HT-29 (cell line): ENCODE data around the gene VWF. TPM values are rescaled to one million over a fixed set of nuclear protein-coding genes. Genes with fewer than 3 reads are reported as not detected.

Experiments used
- DNase-seq: peaks from one replicate; pipeline ENCODE4 v3.0.0-alpha.2; 2015; ENCODE audit warnings: low spot score
- total RNA-seq: library from RNA; depleted of rRNA; stranded (reverse); fragments of >200 nt; shearing (Covaris generic); gene quantifications from 2 replicates; pipeline ENCODE4 v1.2.3, GENCODE V29; 2014

Gene VWF
- total RNA-seq, 1 experiment from 2014 or later, result not detected

DNA sequence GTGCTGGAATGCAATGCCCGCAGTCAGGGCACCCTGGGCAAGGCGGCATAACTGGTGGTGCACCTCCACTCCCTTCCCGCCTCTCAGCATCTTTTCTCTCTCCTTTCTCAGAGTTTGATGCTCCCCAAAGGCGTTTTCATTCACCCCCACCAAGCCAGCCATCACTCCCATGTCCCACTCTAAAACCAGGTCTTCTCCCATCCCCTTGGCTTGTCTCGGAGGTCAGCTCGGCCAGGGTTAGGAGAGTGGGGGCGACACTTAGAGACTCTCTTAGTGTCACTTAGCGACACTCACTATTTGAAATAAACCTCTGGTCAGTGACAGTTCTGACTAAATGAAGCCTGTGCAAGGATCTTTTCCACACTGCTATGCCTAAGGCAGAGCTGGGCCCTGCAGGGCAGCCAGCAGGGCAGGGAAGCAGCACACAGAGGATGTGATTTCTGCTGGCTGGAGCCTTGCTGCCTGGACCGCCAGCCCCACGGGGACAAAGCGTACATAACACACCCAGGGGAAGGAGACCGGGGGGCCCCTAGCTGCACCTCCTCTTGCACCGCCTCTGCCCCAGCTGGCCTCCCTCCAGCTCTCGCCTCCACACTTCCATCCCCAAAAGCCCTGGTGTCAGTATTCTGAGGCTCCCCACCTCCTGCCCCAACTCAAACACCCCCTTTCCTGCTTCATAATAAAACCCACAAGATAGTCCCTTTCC lies 64.5 kb downstream of the VWF start:
- DNase-seq, result no peak

DNA sequence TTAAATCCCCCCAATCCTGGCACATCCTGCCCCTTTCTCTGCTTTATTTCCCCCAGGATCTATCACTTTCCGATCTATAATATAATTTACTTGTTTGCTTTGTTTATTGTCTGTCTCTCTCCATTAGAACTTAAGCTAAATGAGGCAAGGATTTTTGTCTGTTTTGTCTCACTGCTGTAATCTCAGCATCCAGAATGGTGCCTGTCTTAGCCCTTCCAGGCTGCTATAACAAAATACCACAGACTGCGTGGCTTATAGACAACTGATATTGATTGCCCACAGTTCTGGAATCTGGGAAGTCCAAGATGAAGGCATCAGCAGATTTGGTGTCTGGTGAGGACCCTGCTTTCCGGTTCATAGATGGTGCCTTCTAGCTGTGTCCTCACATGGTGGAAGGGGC lies 65.2 kb downstream of the VWF start:
- no peak for DNase-seq

DNA sequence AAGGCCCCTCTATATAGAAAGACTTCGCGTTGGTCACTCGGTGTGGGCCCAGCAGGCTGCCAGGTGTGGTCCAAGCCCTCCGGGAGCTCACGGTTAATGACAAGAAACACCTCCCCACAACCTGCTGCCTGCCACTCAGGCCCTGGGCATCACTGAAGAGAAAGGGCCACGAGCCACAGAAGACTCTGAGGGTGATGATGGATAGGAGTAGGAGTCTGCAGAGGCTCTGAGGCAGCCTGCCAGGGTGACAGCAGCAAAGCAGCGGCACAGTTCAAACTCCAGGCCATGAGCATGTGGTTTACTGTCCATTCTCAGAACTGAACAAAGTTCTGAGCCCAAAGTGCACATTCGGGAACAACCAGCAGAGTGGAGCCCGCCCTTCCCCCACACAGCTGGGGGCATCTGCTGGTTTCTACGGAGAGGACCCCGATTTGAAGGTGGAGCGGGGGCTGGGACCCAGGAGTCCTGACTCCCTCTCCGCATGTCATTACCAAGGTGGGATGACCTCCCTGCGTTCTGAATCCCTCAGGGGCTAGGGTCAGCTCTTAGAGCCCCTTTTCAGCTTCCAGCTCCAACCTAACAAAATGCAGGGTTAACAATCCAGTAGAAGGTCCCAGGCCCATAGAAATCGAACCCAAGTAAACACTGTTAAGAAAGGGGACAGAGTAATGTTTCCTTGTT lies 65.8 kb downstream of the VWF start:
- DNase-seq, result no peak

DNA sequence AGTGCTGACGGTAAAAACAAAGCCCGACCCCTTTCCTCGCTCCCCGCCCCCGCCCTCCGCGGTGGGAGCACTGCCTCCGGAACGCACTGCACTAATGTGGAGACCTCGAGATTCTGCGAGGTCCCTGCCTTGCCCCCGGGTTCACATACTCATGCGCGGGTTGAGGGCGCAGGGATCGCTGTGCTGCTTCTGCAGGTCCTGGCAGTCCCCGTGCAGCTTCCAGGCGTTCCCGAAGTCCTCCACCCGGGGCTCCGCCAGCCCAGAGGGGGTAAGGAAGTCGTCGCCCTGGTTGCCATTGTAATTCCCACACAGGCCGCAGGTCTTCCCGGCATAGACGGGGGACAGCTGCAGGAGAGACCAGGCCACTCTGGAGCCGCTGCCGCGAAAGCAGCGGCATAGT lies 66.8 kb downstream of the VWF start:
- DNase-seq, result no peak

DNA sequence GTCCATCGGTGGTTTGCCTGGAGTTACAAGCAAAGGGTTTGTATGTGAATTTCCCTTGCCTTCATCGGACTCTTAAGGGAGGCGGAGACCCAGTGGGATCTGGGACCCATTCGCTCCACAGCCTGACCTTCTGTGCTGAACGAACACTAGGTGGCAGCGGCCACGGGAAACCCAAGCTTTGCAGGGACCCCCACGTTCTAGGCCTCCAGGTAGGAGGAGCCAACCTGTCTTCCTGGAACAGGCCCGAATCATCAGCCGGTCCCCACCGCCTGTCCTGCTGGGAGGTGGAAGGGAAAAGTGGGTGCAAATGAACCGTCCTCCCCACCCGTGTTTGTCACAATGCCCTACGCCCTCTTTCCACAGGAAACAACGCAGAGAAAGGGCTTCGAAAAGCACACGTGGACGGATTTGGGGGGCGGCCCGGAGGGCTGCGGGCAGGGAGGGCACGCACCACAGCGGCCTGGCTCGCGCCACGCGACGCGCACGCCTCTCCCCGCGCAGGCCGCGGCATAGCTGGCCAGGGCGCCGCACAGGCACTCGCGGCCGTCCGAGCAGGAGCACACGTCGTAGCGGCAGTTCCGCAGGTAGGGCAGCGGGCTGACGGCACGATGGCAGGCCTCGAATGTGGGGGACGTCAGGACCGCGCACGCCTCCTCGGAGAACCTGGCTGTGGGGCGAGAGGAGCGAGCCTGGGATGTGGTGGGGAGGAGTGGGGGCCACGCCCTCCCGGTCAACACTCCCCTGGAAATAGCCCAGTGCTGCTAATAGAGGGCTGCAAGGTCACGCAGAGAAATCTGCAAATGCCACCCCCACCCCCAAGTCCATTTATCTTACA lies 67.8 kb downstream of the VWF start:
- peak; percentile 38 for DNase-seq

GRCh38 chr12:6053541-6053940 lies 70.9 kb downstream of the VWF start:
- DNase-seq, result no peak

DNA sequence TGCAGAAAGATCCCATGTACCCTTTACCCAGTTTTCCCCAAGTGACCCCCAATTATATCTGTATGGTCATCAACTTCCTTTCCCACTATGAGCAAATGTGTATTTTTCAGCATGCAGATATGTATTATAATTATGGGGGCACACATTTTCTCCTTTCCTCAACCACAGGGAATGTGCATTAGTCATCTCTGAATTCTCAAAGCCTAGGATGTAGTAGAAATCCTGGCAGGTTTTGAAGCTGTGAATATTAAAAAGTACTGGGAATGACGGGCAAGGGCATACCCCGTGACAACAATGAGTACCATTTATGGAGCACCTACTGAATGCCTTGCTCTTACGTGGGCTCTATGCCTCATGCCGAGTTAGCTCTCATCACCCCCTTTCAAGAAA lies 71.5 kb downstream of the VWF start:
- no peak for DNase-seq

GRCh38 chr12:6052206-6052939 lies 72.1 kb downstream of the VWF start:
- DNase-seq, result no peak

DNA sequence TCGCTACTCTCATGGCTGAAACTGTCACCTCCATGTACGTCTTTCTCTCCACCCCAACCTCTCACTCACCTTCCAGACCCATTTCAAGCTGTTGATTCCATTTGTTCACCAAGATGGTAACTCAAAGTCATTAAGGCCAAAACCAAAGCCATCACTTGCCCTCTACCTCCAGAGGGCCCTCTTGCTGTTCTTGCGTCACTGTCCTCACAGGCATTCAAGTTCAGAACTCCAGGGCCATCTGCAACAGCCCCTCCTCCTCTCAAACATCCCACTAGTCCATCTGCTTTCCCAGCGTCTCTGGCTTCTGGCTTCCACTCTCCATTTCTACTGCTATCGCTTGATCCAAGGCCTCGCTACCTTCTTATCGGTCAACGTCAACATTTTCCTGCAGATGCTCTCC lies 74.5 kb downstream of the VWF start:
- DNase-seq, result no peak

DNA sequence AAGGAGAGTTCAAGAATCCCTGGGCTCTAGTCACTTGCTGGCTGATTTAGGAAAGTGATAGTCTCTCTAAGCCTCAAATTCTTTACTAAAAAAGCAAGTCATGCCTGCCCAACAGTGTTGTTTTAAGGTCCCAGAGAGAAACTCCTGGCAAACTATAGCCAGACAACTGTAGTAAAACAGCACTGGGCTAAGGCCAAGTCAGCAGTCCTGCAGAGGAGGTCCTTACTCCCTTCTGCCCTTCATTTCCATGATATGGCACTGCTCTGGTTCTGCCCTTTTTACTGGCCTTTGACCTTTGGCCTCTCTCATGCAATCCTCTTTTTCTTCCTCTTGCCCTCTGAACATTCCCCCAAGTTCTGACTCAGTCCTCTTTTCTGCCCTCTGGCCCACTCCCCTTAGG lies 74.9 kb downstream of the VWF start:
- no peak for DNase-seq

- DNase-seq, result no peak
These were observed 76.9 kb downstream of the VWF start for GRCh38 chr12:6047249-6048237.

- no peak for DNase-seq
These were observed 77.8 kb downstream of the VWF start for GRCh38 chr12:6046511-6047180.

GRCh38 chr12:6045438-6045837 lies 79.0 kb downstream of the VWF start:
- no peak for DNase-seq

- no peak for DNase-seq
These were observed 80.4 kb downstream of the VWF start for GRCh38 chr12:6044082-6044481.

- no peak for DNase-seq
These were observed 82.0 kb downstream of the VWF start for GRCh38 chr12:6042446-6042845.

GRCh38 chr12:6041891-6042290 lies 82.6 kb downstream of the VWF start:
- no peak for DNase-seq

- DNase-seq, result no peak
These were observed 83.7 kb downstream of the VWF start for GRCh38 chr12:6040815-6041214.

GRCh38 chr12:6039894-6040601 lies 84.4 kb downstream of the VWF start:
- DNase-seq, result peak; percentile 79

- DNase-seq, result peak; percentile 88
These were observed 86.3 kb downstream of the VWF start for GRCh38 chr12:6038160-6038559.
